ENCODE measurements around the gene GNAO1.

Gene GNAO1

DNA sequence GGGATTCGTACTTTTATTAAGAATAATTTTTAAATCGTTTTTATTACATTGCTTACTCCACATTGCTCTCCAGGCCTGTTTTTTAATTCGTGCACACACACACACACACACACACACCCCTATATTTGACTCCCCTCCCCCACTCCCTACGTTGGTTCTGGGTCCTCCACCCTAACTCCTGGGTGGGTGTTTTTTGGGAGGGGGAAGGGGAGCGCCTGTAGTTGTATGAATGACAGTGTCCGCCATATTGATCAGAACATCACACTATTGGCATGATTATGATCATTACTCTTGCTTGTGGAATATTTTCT is 1.3 kb downstream of the GNAO1 start:
- peak overlapping the region; percentile 60 for H3K4me3 Mint-ChIP-seq
- no peak overlapping the region for H3K27ac Mint-ChIP-seq
- DNase-seq (ENCODE audit: low spot score) = no peak
- peaks cover 24% of the 10 kb centered on the region for H3K4me1 Mint-ChIP-seq (ENCODE audit: low read depth)
- H3K36me3 Mint-ChIP-seq (ENCODE audit: low read depth) = no peaks in the 10 kb centered on the region
- no peaks in the 10 kb centered on the region for H3K9me3 Mint-ChIP-seq
- peaks cover 85% of the 10 kb centered on the region for H3K27me3 Mint-ChIP-seq (ENCODE audit: low read depth)

GRCh38 chr16:56192986-56193945 is 2.0 kb downstream of the GNAO1 start:
- Mint-ChIP-seq H3K27ac (no peak overlapping the region), H3K27me3 (ENCODE audit: low read depth) (peaks cover 81% of the 10 kb centered on the region)

DNA sequence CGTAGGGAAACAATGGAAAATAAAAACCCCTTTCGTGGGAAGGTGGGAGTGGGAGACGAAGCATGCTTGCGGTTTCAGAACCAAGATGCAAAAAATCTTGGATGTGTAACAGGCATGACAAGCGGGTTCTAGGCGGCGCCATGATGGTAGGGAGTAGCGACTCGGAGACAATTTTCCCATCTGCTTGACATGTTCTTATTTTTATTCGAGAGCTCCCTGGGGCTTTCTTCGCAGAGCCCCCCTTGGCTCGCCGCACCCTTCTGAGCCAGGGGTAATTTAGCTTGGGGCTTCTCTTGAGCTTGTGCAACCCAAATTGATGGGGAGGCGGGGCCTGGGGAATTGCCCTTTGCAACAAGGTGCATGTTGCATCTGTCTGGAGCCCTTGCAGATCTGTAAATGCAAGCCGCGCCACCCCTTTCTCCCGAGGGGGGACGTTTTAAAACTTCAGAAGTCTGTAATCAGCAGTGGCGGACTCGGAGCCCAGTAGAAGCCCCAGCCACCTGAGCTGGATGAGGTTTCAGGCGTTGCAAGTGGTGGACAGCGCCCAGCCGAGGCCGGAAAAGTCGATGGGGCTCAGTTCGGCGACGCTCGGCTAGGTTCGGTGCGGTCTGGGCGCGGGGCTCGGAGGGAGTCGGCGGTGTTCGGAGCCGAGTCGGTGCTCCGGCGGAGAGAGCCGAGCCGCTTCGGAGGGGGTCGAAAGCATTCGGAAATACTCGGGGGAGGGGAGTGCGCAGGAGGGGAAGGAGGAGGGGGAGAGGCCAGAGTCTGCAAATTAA is 2.9 kb downstream of the GNAO1 start:
- no peak overlapping the region for H3K27ac Mint-ChIP-seq
- H3K9me3 Mint-ChIP-seq = no peaks in the 10 kb centered on the region
- no peaks in the 10 kb centered on the region for H3K36me3 Mint-ChIP-seq (ENCODE audit: low read depth)
- H3K27me3 Mint-ChIP-seq (ENCODE audit: low read depth) = peaks cover 76% of the 10 kb centered on the region
- DNase-seq (ENCODE audit: low spot score) = peak; percentile 59
- peaks cover 39% of the 10 kb centered on the region for H3K4me1 Mint-ChIP-seq (ENCODE audit: low read depth)
- H3K4me3 Mint-ChIP-seq = peak overlapping the region; percentile 54

More at GRCh38 chr16:56192986-56193945, 2.0 kb downstream of the GNAO1 start:
- Mint-ChIP-seq H3K4me3 (peak overlapping the region; percentile 60), H3K36me3 (ENCODE audit: low read depth) (no peaks in the 10 kb centered on the region), H3K4me1 (ENCODE audit: low read depth) (peaks cover 30% of the 10 kb centered on the region), H3K9me3 (no peaks in the 10 kb centered on the region)
- DNase-seq (ENCODE audit: low spot score) = no peak

DNA sequence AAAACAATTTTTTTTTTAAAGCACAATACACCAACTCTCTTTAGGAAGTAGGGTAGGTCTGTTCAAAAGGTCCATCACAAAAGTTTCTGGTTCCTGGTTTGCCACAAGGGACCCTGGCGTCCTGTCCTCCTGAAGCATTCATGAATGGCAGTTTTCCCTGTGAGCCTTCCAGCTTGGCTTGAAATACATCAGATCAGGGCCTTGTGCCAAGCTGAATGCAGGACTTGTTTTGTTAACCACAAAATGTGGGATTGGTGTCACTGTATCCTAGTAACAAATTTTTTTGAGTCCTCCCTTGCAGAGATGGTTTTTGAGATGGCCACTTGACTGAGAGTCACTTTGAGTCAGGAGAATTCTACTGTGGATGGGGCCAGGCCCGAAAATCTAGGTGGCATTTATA is 3.9 kb downstream of the GNAO1 start:
- peaks cover 48% of the 10 kb centered on the region for H3K4me1 Mint-ChIP-seq (ENCODE audit: low read depth)
- DNase-seq (ENCODE audit: low spot score) = no peak
- no peaks in the 10 kb centered on the region for H3K36me3 Mint-ChIP-seq (ENCODE audit: low read depth)
- peaks cover 66% of the 10 kb centered on the region for H3K27me3 Mint-ChIP-seq (ENCODE audit: low read depth)
- no peaks in the 10 kb centered on the region for H3K9me3 Mint-ChIP-seq
- H3K4me3 Mint-ChIP-seq = no peak overlapping the region
- H3K27ac Mint-ChIP-seq = no peak overlapping the region

DNA sequence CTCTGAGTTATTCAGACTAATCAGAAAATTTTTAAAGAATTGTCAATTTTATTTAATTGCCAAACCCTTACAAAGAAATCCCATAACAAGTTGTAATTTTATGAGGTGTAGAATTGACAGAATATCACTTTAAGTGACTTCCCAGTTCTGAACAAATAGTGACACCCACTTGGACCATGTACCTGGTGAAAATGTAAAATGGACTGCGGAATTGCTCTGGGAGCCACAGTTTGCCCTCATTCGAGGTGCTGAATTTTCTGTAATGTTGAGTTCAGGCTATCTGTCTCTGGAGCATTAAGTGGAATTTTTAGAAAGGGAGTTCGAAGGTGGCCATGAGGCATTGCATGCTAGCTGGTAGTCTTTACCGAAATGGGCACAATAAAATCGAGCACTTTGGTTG is 5.1 kb downstream of the GNAO1 start:
- no peaks in the 10 kb centered on the region for H3K9me3 Mint-ChIP-seq
- H3K4me1 Mint-ChIP-seq (ENCODE audit: low read depth) = peaks cover 49% of the 10 kb centered on the region
- no peak for DNase-seq (ENCODE audit: low spot score)
- no peak overlapping the region for H3K27ac Mint-ChIP-seq
- H3K27me3 Mint-ChIP-seq (ENCODE audit: low read depth) = peaks cover 63% of the 10 kb centered on the region
- no peak overlapping the region for H3K4me3 Mint-ChIP-seq
- H3K36me3 Mint-ChIP-seq (ENCODE audit: low read depth) = no peaks in the 10 kb centered on the region

GRCh38 chr16:56197192-56197992 is 6.1 kb downstream of the GNAO1 start:
- DNase-seq (ENCODE audit: low spot score) = no peak
- Mint-ChIP-seq H3K27ac (no peak overlapping the region), H3K9me3 (no peaks in the 10 kb centered on the region), H3K36me3 (ENCODE audit: low read depth) (no peaks in the 10 kb centered on the region), H3K4me1 (ENCODE audit: low read depth) (peaks cover 47% of the 10 kb centered on the region), H3K4me3 (no peak overlapping the region), H3K27me3 (ENCODE audit: low read depth) (peaks cover 54% of the 10 kb centered on the region)

DNA sequence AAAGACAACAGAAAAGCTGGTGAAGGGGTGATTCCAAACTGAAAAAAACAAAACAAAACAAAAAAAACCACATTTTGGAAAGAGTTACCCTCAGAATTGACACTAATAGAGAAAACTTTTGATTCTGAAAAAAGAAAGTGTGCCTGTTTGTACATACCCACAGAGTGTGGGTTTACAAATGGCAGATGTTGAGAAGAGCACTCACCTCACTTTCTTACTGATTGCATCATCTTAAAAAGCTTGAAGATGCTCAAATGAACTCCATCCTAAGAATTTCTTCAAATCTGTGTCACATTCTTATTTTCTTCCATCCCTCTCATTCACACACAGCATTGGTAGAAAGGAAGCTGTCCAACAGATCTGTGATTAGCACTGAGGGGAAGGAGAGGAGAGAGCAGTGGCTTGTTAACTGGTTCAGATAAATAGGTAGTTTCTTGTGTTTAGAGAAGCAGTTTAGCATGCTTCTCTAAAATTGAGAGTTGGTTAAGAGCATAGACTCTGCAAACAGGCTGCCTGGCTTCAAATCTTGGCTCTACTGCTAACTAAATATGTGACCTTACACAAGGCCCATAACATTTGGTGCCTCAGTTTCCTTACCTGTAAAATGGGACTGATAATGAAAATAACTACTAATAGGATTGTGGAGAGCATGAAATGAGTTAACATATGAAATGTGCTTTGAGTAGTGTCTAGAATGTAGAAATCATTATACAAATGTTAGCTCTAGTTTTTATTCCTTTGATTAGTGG is 6.9 kb downstream of the GNAO1 start:
- Mint-ChIP-seq H3K4me3 (peak overlapping the region; percentile 63), H3K27ac (peak overlapping the region; percentile 6), H3K9me3 (no peaks in the 10 kb centered on the region), H3K4me1 (ENCODE audit: low read depth) (peaks cover 42% of the 10 kb centered on the region), H3K27me3 (ENCODE audit: low read depth) (peaks cover 46% of the 10 kb centered on the region), H3K36me3 (ENCODE audit: low read depth) (no peaks in the 10 kb centered on the region)
- DNase-seq (ENCODE audit: low spot score) = no peak

DNA sequence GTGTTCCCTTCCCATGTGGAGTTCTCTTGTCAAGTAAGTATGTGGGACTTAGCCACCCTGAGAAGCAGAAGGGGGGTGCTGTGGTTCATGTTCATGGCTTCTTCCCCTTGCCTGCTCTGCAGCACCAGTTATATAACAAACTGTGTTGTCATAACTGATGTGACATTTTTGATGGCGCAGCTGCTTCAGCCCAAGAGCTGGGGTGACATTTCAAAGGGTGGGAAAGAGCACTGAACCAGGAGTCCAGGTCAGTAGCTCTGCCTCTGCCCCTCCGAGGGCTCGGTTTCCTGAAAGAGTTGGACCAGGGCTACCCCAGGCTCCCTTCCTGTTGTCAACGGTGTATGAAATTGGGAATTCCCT is 7.4 kb downstream of the GNAO1 start:
- DNase-seq (ENCODE audit: low spot score) = no peak
- H3K9me3 Mint-ChIP-seq = no peaks in the 10 kb centered on the region
- no peaks in the 10 kb centered on the region for H3K36me3 Mint-ChIP-seq (ENCODE audit: low read depth)
- H3K27ac Mint-ChIP-seq = peak overlapping the region; percentile 62
- H3K4me3 Mint-ChIP-seq = peak overlapping the region; percentile 64
- peaks cover 38% of the 10 kb centered on the region for H3K4me1 Mint-ChIP-seq (ENCODE audit: low read depth)
- peaks cover 40% of the 10 kb centered on the region for H3K27me3 Mint-ChIP-seq (ENCODE audit: low read depth)

DNA sequence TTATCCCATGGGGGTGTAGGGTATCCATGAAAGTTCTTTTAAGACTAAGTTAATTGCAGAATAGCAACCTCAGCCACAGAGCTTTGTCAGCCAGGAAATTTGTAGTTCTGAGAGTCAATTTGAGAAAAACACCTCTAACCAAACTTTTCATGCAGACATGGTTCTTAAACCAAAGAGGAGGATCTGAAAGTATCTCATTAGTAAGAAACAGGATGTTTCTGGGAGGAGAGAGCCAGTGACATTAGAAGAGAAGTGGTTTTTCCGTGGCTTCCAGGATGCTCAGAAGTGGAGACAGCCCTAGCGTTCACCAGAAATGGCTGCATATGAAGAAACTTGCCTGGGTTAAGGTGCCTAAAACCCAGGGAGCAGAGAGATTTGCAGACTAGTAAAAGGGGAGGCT is 7.9 kb downstream of the GNAO1 start:
- no peaks in the 10 kb centered on the region for H3K36me3 Mint-ChIP-seq (ENCODE audit: low read depth)
- H3K4me1 Mint-ChIP-seq (ENCODE audit: low read depth) = peaks cover 34% of the 10 kb centered on the region
- H3K9me3 Mint-ChIP-seq = no peaks in the 10 kb centered on the region
- peaks cover 36% of the 10 kb centered on the region for H3K27me3 Mint-ChIP-seq (ENCODE audit: low read depth)
- peak; percentile 40 for DNase-seq (ENCODE audit: low spot score)
- H3K27ac Mint-ChIP-seq = peak overlapping the region; percentile 62
- peak overlapping the region; percentile 64 for H3K4me3 Mint-ChIP-seq

- Mint-ChIP-seq H3K27ac (no peak overlapping the region), H3K27me3 (ENCODE audit: low read depth) (peaks cover 24% of the 10 kb centered on the region), H3K36me3 (ENCODE audit: low read depth) (no peaks in the 10 kb centered on the region), H3K4me1 (ENCODE audit: low read depth) (peaks cover 31% of the 10 kb centered on the region), H3K4me3 (no peak overlapping the region), H3K9me3 (no peaks in the 10 kb centered on the region)
- DNase-seq (ENCODE audit: low spot score) = no peak
These were observed 9.7 kb downstream of the GNAO1 start for GRCh38 chr16:56201030-56201429.

DNA sequence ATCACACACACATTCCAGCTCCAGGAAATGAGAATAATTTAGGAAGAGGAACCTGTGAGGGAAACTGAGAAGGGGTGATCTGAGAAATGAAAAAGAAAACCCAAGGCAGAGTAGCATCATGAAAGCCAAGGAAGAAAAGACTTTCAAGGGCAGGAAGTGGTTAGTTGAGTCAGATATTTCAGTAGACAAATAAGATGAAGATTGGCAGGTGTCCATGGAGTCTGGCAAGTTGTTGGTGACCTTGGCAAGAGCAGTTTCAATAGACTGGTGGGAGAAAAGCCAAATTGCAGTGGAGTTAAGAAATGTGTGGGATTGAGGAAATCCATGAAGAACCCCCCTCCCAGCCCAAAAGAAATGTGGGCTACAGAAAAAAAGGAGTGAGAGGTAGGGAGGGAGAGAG is 10.7 kb downstream of the GNAO1 start:
- Mint-ChIP-seq H3K4me3 (no peak overlapping the region), H3K27me3 (ENCODE audit: low read depth) (peaks cover 19% of the 10 kb centered on the region), H3K9me3 (no peaks in the 10 kb centered on the region), H3K36me3 (ENCODE audit: low read depth) (no peaks in the 10 kb centered on the region), H3K27ac (no peak overlapping the region), H3K4me1 (ENCODE audit: low read depth) (peaks cover 31% of the 10 kb centered on the region)
- no peak for DNase-seq (ENCODE audit: low spot score)

DNA sequence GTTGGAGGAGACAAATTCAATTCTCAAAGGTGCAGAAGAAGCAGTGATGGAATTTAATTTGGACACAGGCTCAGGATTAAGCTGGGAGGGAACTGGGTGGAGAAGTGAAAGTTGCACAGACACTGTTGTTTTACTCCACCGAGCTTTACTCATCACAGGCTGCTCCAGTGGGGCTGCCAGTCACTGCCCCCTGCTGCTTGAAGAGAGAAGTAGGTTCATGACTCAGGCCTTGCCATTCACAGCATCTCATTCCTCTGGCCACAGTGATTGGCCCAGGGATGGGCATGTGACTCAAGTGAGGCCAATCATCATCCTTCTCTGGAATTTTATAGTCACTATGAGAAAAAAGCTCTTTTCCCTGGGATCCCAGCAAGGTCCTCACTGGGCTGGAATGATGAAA is 11.8 kb downstream of the GNAO1 start:
- DNase-seq (ENCODE audit: low spot score) = peak; percentile 37
- peaks cover 23% of the 10 kb centered on the region for H3K4me1 Mint-ChIP-seq (ENCODE audit: low read depth)
- H3K27me3 Mint-ChIP-seq (ENCODE audit: low read depth) = peaks cover 19% of the 10 kb centered on the region
- no peak overlapping the region for H3K4me3 Mint-ChIP-seq
- H3K27ac Mint-ChIP-seq = no peak overlapping the region
- no peaks in the 10 kb centered on the region for H3K9me3 Mint-ChIP-seq
- H3K36me3 Mint-ChIP-seq (ENCODE audit: low read depth) = no peaks in the 10 kb centered on the region

GRCh38 chr16:56204816-56205215 is 13.5 kb downstream of the GNAO1 start:
- Mint-ChIP-seq H3K4me1 (ENCODE audit: low read depth) (peaks cover 5% of the 10 kb centered on the region), H3K4me3 (no peak overlapping the region), H3K36me3 (ENCODE audit: low read depth) (no peaks in the 10 kb centered on the region), H3K9me3 (no peaks in the 10 kb centered on the region), H3K27ac (no peak overlapping the region), H3K27me3 (ENCODE audit: low read depth) (peaks cover 31% of the 10 kb centered on the region)
- no peak for DNase-seq (ENCODE audit: low spot score)
